ENCODE data around the gene ANKRD55. TPM values are rescaled to one million over a fixed set of nuclear protein-coding genes. Genes with fewer than 3 reads are reported as not detected.

The ANKRD55 gene
- total and polyA plus RNA-seq, 2 of the 8 experiments (the other 6 are each of a cell fraction or from before 2014, with no cell fraction given), result not detected

- H4K91ac ChIP-seq (replicated peaks; ENCODE audit: insufficient read length, low read length), result no peak overlapping the region
- H3K18ac ChIP-seq (ENCODE audit: extremely low read depth, low read length), result no peak overlapping the region
- no peaks in the 10 kb centered on the region for H3K27me3 ChIP-seq (replicated peaks in 1 of 4; ENCODE audit: control insufficient read depth in 3 of 4, extremely low read depth in 1 of 4, insufficient read depth in 3 of 4, low read length in 3 of 4)
- no peaks in the 10 kb centered on the region for H4K20me1 ChIP-seq (replicated peaks in 1 of 2; ENCODE audit: control insufficient read depth in 1 of 2, insufficient read depth in 2 of 2, low read length in 2 of 2)
- no peak for DNase-seq (ENCODE audit: low read depth in 1 of 2, low spot score in 2 of 2)
- WGBS, 2 experiments (ENCODE audit: extremely low coverage in 1 of 2, insufficient coverage in 1 of 2, insufficient read length in 1 of 2, insufficient replicate concordance in 2 of 2, low coverage in 1 of 2, low lambda C conversion rate in 2 of 2, missing lambda C conversion rate in 1 of 2), result 91% methylated on average over 1 of the region's 1 CpG; no CpG with 5 or more reads in 1 of the 2 experiments
- H3K4me3 ChIP-seq (ENCODE audit: extremely low read depth in 1 of 4, insufficient read depth in 2 of 4, low read depth in 3 of 4, low read length in 4 of 4), result no peak overlapping the region
- no peak overlapping the region for H2BK12ac ChIP-seq (ENCODE audit: low read depth, low read length)
- no peaks in the 10 kb centered on the region for H3K79me2 ChIP-seq (ENCODE audit: control insufficient read depth in 1 of 2, insufficient read depth in 2 of 2, low read length in 2 of 2)
- peaks cover 0 to 3% (median 2%) of the 10 kb centered on the region in 4 experiments; a peak in 2 of 7 replicates for H3K4me1 ChIP-seq (replicated peaks in 1 of 4; ENCODE audit: control insufficient read depth in 3 of 4, insufficient read depth in 4 of 4, low read length in 3 of 4)
- POLR2A ChIA-PET (ENCODE audit: partially characterized antibody), result interaction anchor here (1.3 kb wide), 1 partner anchor 10 kb away, joined by 3 read pairs; no protein-coding TSS in a partner anchor
- H2BK120ac ChIP-seq (replicated peaks; ENCODE audit: low read depth, low read length), result no peak overlapping the region
- CTCF ChIA-PET (ENCODE audit: partially characterized antibody), result no interaction called here
- H3K4me2 ChIP-seq (ENCODE audit: insufficient read depth in 1 of 2, low read depth in 2 of 2, low read length in 2 of 2), result no peak overlapping the region
- H3K9me3 ChIP-seq (ENCODE audit: insufficient read depth in 2 of 2, low read depth in 1 of 2, low read length in 1 of 2), result no peaks in the 10 kb centered on the region; a peak in 1 of 4 replicates
- no peak overlapping the region for H2AK5ac ChIP-seq (ENCODE audit: low read depth, low read length)
- H3K23ac ChIP-seq (ENCODE audit: insufficient read length), result no peak overlapping the region
- H2BK20ac ChIP-seq (ENCODE audit: low read length), result no peak overlapping the region
- no peak overlapping the region for H3K14ac ChIP-seq (ENCODE audit: insufficient read length)
- H3K4ac ChIP-seq (replicated peaks; ENCODE audit: insufficient read length, low read depth, low read length), result no peak overlapping the region
- no peak for FAIRE-seq
- no peaks in the 10 kb centered on the region for H3K36me3 ChIP-seq (ENCODE audit: control insufficient read depth in 2 of 4, insufficient read depth in 4 of 4, low read length in 3 of 4)
- H3K56ac ChIP-seq (replicated peaks; ENCODE audit: insufficient read length, low read depth, low read length), result no peak overlapping the region
- H3K23me2 ChIP-seq (ENCODE audit: low read depth, low read length), result no peaks in the 10 kb centered on the region
- no peaks in the 10 kb centered on the region for H3K79me1 ChIP-seq (ENCODE audit: low read depth, low read length)
- no peak overlapping the region for H2BK5ac ChIP-seq (ENCODE audit: low read depth, low read length)
- TF ChIP-seq SAP30 (IDR thresholded peaks at IDR 0.05; ENCODE audit: insufficient read depth, insufficient replicate concordance, low read length) (no peak), SUZ12 (IDR thresholded peaks at IDR 0.05; ENCODE audit: low read length) (no peak), RAD21 (IDR thresholded peaks at IDR 0.05 in 1 of 2, conservative IDR thresholded peaks at IDR 0.05 in 1 of 2; ENCODE audit: low read depth in 2 of 2, low read length in 2 of 2) (no peak), TAF7 (optimal IDR thresholded peaks at IDR 0.05; ENCODE audit: borderline replicate concordance, low read depth, low read length) (no peak), ATF3 (IDR thresholded peaks at IDR 0.05; ENCODE audit: insufficient read depth, low read depth, low read length) (no peak), MAX (IDR thresholded peaks at IDR 0.05) (no peak)
- no peak overlapping the region for H3K27ac ChIP-seq (ENCODE audit: low read depth, low read length)
- no peak overlapping the region for H2BK15ac ChIP-seq (ENCODE audit: low read length)
- H3K9ac ChIP-seq (replicated peaks in 1 of 4; ENCODE audit: extremely low read depth in 1 of 4, low read depth in 3 of 4, low read length in 3 of 4), result no peak overlapping the region
- no peak overlapping the region for H2AFZ ChIP-seq (ENCODE audit: low read length)
- no peak overlapping the region for H4K8ac ChIP-seq (ENCODE audit: extremely low read depth, insufficient read depth, low read length)
- H4K5ac ChIP-seq (ENCODE audit: insufficient read length, low read depth, low read length), result no peak overlapping the region
Observed at GRCh38 chr5:56172241-56172640, 60.9 kb downstream of the ANKRD55 start.
